ENCODE results near the gene PHLPP2.

PHLPP2 gene

GRCh38 chr16:71674229-71674628 lies 50.3 kb downstream of the PHLPP2 start:
- Histone ChIP-seq H3K9me3 (ENCODE audit: control insufficient read depth, low read length) (no peaks in the 10 kb centered on the region), H3K36me3 (ENCODE audit: control insufficient read depth, insufficient read depth, low read length) (no peaks in the 10 kb centered on the region), H3K4me3 (ENCODE audit: low read depth, low read length) (no peak overlapping the region), H3K4me1 (no peaks in the 10 kb centered on the region), H3K9ac (no peak overlapping the region), H3K4me2 (ENCODE audit: low read length) (no peak overlapping the region), H3K79me2 (no peaks in the 10 kb centered on the region), H2AFZ (no peak overlapping the region), H3K27ac (no peak overlapping the region), H3K27me3 (ENCODE audit: control insufficient read depth, insufficient read depth, low read length) (no peaks in the 10 kb centered on the region)
- TF ChIP-seq, protein P1, sequence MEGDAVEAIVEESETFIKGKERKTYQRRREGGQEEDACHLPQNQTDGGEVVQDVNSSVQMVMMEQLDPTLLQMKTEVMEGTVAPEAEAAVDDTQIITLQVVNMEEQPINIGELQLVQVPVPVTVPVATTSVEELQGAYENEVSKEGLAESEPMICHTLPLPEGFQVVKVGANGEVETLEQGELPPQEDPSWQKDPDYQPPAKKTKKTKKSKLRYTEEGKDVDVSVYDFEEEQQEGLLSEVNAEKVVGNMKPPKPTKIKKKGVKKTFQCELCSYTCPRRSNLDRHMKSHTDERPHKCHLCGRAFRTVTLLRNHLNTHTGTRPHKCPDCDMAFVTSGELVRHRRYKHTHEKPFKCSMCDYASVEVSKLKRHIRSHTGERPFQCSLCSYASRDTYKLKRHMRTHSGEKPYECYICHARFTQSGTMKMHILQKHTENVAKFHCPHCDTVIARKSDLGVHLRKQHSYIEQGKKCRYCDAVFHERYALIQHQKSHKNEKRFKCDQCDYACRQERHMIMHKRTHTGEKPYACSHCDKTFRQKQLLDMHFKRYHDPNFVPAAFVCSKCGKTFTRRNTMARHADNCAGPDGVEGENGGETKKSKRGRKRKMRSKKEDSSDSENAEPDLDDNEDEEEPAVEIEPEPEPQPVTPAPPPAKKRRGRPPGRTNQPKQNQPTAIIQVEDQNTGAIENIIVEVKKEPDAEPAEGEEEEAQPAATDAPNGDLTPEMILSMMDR (IDR thresholded peaks at IDR 0.05) = no peak

- H3K27ac ChIP-seq = no peak overlapping the region
- no peaks in the 10 kb centered on the region for H3K36me3 ChIP-seq (ENCODE audit: control insufficient read depth, insufficient read depth, low read length)
- no peaks in the 10 kb centered on the region for H3K4me1 ChIP-seq
- H3K27me3 ChIP-seq (ENCODE audit: control insufficient read depth, insufficient read depth, low read length) = no peaks in the 10 kb centered on the region
- H3K79me2 ChIP-seq = no peaks in the 10 kb centered on the region
- no peak overlapping the region for H3K4me3 ChIP-seq (ENCODE audit: low read depth, low read length)
- no peak overlapping the region for H3K4me2 ChIP-seq (ENCODE audit: low read length)
- TF ChIP-seq, protein P1 (IDR thresholded peaks at IDR 0.05) = no peak
- H2AFZ ChIP-seq = no peak overlapping the region
- H3K9ac ChIP-seq = no peak overlapping the region
- no peaks in the 10 kb centered on the region for H3K9me3 ChIP-seq (ENCODE audit: control insufficient read depth, low read length)
Observed at GRCh38 chr16:71673582-71673973, 50.9 kb downstream of the PHLPP2 start.

GRCh38 chr16:71672803-71673581 lies 51.5 kb downstream of the PHLPP2 start:
- H3K9me3 ChIP-seq (ENCODE audit: control insufficient read depth, low read length) = no peaks in the 10 kb centered on the region

DNA sequence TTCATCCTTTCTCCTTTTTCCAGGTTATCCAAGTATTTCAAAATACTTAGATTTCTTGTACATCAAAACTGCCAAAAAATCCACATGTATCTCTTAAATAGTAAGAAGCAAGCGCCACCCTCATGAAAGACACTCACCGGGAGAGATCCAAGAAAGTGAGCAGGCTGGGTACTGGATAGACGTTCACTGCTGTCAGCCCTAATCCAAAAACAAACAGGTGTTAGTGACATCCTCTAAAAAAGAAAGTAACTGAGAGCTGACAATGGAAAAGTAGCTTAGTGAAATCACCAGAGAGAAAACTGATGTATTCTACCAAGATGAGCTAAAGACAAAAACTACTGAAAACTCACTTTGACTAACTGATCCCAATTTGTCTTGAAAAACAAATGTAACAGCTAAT lies 52.4 kb downstream of the PHLPP2 start:
- H3K79me2 ChIP-seq = no peaks in the 10 kb centered on the region
- no peaks in the 10 kb centered on the region for H3K9me3 ChIP-seq (ENCODE audit: control insufficient read depth, low read length)
- TF ChIP-seq, protein P1 (IDR thresholded peaks at IDR 0.05) = no peak
- H3K4me1 ChIP-seq = no peaks in the 10 kb centered on the region
- H3K27ac ChIP-seq = no peak overlapping the region
- H2AFZ ChIP-seq = no peak overlapping the region
- no peak overlapping the region for H3K9ac ChIP-seq
- H3K36me3 ChIP-seq (ENCODE audit: control insufficient read depth, insufficient read depth, low read length) = no peaks in the 10 kb centered on the region
- no peak overlapping the region for H3K4me3 ChIP-seq (ENCODE audit: low read depth, low read length)
- H3K27me3 ChIP-seq (ENCODE audit: control insufficient read depth, insufficient read depth, low read length) = no peaks in the 10 kb centered on the region
- H3K4me2 ChIP-seq (ENCODE audit: low read length) = no peak overlapping the region

More at GRCh38 chr16:71672803-71673581, 51.5 kb downstream of the PHLPP2 start:
- Histone ChIP-seq H3K27ac (no peak overlapping the region), H3K4me1 (no peaks in the 10 kb centered on the region), H3K36me3 (ENCODE audit: control insufficient read depth, insufficient read depth, low read length) (no peaks in the 10 kb centered on the region), H3K4me3 (ENCODE audit: low read depth, low read length) (no peak overlapping the region), H3K27me3 (ENCODE audit: control insufficient read depth, insufficient read depth, low read length) (no peaks in the 10 kb centered on the region), H3K79me2 (no peaks in the 10 kb centered on the region), H2AFZ (no peak overlapping the region), H3K9ac (no peak overlapping the region), H3K4me2 (ENCODE audit: low read length) (no peak overlapping the region)
- TF ChIP-seq, protein P1 (IDR thresholded peaks at IDR 0.05) = no peak

- H3K79me2 ChIP-seq = no peaks in the 10 kb centered on the region
- no peaks in the 10 kb centered on the region for H3K27me3 ChIP-seq (ENCODE audit: control insufficient read depth, insufficient read depth, low read length)
- no peaks in the 10 kb centered on the region for H3K4me1 ChIP-seq
- H3K9me3 ChIP-seq (ENCODE audit: control insufficient read depth, low read length) = no peaks in the 10 kb centered on the region
- TF ChIP-seq, protein P1 (IDR thresholded peaks at IDR 0.05) = no peak
- H3K4me3 ChIP-seq (ENCODE audit: low read depth, low read length) = no peak overlapping the region
- no peak overlapping the region for H2AFZ ChIP-seq
- H3K4me2 ChIP-seq (ENCODE audit: low read length) = no peak overlapping the region
- no peak overlapping the region for H3K9ac ChIP-seq
- no peaks in the 10 kb centered on the region for H3K36me3 ChIP-seq (ENCODE audit: control insufficient read depth, insufficient read depth, low read length)
- H3K27ac ChIP-seq = no peak overlapping the region
Observed at GRCh38 chr16:71671165-71671564, 53.3 kb downstream of the PHLPP2 start.
